Endothelial cell of umbilical vein (primary cell): ENCODE measurements around the gene SERPINB2. TPM values are rescaled to one million over a fixed set of nuclear protein-coding genes. Genes with fewer than 3 reads are reported as not detected.

Source experiments
- BruUV-seq: library from RNA; stranded (reverse); fragments of 400-500 nt; replicated peaks from 2 replicates; lab custom pipeline; 2021; lab: Mats Ljungman, UMichigan
- CTCF ChIA-PET: fragments of 300-600, 350-600 bp; sonication (Branson Sonifier 250); formaldehyde crosslinking; loops from one replicate; lab custom pipeline; 2021; ENCODE audit warnings: antibody characterized with exemption, inconsistent platforms; lab: Charles Lee
- POLR2A ChIA-PET: fragments of 300-600, 350-600 bp; sonication (Branson Sonifier 250); formaldehyde crosslinking; loops from one replicate; lab custom pipeline; 2021; ENCODE audit warnings: antibody characterized with exemption, inconsistent platforms; lab: Charles Lee
- DNase-seq: peaks from one replicate; pipeline ENCODE4 v3.0.0-alpha.2; 2011; ENCODE audit warnings: low read depth, low spot score
- FAIRE-seq: peaks from 2 replicates; lab custom pipeline; 2011; peaks lifted over from hg19 to GRCh38; lab: Jason Lieb, UNC
- H2AFZ ChIP-seq: 2 replicates; pipeline ENCODE4 v1.6.0; 2012; ENCODE audit warnings: low read depth, low read length, control low read depth, inconsistent platforms
- H3K27ac ChIP-seq: 2 replicates; pipeline ENCODE4 v1.5.1; 2011; ENCODE audit warnings: low read depth, mild to moderate bottlenecking, control low read depth, low read length, moderate library complexity; ENCODE audit not compliant: insufficient read depth
- H3K27me3 ChIP-seq, 2 experiments: 2 replicates each; pipeline versions ENCODE4 v1.6.0 to v1.6.1; 2011; ENCODE audit warnings: low read length in 2 of 2, mixed read lengths in 1 of 2; ENCODE audit not compliant: control insufficient read depth in 2 of 2, insufficient read depth in 2 of 2
- H3K36me3 ChIP-seq, 2 experiments: 2 replicates in 1 of 2; 3 replicates in 1 of 2; pipeline ENCODE4 v1.5.1; 2011; ENCODE audit warnings: low read length in 2 of 2, mild to moderate bottlenecking in 1 of 2, moderate library complexity in 1 of 2; ENCODE audit not compliant: control insufficient read depth in 2 of 2, insufficient read depth in 2 of 2; ENCODE audit errors: extremely low read depth in 1 of 2
- H3K4me1 ChIP-seq: 3 replicates; pipeline ENCODE4 v1.5.1; 2011; ENCODE audit warnings: mild to moderate bottlenecking, low read length; ENCODE audit not compliant: control insufficient read depth, insufficient read depth; ENCODE audit errors: extremely low read depth
- H3K4me2 ChIP-seq: 2 replicates; pipeline ENCODE4 v1.6.1; 2011; ENCODE audit warnings: low read length, control low read depth, mixed read lengths; ENCODE audit not compliant: insufficient read depth
- H3K4me3 ChIP-seq, 3 experiments: fragments of 200-600 bp in 1 of 3; sonication (generic), shearing (Covaris generic) in 1 of 3; replicated peaks in 1 of 3; 2 replicates each; pipeline ENCODE4 v1.5.1; 2011 to 2016; ENCODE audit warnings: control low read depth in 3 of 3, low read length in 3 of 3, mild to moderate bottlenecking in 2 of 3, inconsistent platforms in 1 of 3, low read depth in 1 of 3, moderate library complexity in 1 of 3; ENCODE audit not compliant: insufficient read depth in 1 of 3
- H3K79me2 ChIP-seq: 2 replicates; pipeline ENCODE4 v1.6.0; 2012; ENCODE audit warnings: low read length, inconsistent platforms; ENCODE audit not compliant: control insufficient read depth, insufficient read depth
- H3K9ac ChIP-seq: replicated peaks from 2 replicates; pipeline ENCODE3; 2011; ENCODE audit warnings: low read length, control low read depth; ENCODE audit not compliant: insufficient read depth; ENCODE audit errors: extremely low read depth
- H3K9me1 ChIP-seq: replicated peaks from 3 replicates; pipeline ENCODE4 v1.6.0; 2011; ENCODE audit warnings: mild to moderate bottlenecking, low read length; ENCODE audit not compliant: control insufficient read depth, insufficient read depth; ENCODE audit errors: extremely low read depth
- H3K9me3 ChIP-seq: replicated peaks from 2 replicates; pipeline ENCODE4 v1.5.1; 2012; ENCODE audit warnings: low read length, inconsistent platforms; ENCODE audit not compliant: control insufficient read depth, insufficient read depth
- H4K20me1 ChIP-seq: replicated peaks from 2 replicates; pipeline ENCODE3; 2011; ENCODE audit warnings: mild to moderate bottlenecking, low read length; ENCODE audit not compliant: control insufficient read depth, insufficient read depth; ENCODE audit errors: extremely low read depth
- CTCF ChIP-seq, 2 donors: IDR thresholded peaks; 1 replicate in 1 of 2; 2 replicates in 1 of 2; pipeline ENCODE4 v1.5.1; 2011; ENCODE audit warnings: low read length in 2 of 2, mild to moderate bottlenecking in 2 of 2, moderate library complexity in 2 of 2, control low read depth in 1 of 2, inconsistent platforms in 1 of 2, low read depth in 1 of 2; ENCODE audit not compliant: insufficient read depth in 1 of 2; ENCODE audit errors: extremely low read depth in 1 of 2
- EZH2 ChIP-seq: IDR thresholded peaks from 2 replicates; pipeline ENCODE4 v1.6.1; 2012; ENCODE audit warnings: borderline replicate concordance, low read depth, mild to moderate bottlenecking, moderate library complexity, low read length, inconsistent platforms; ENCODE audit not compliant: severe bottlenecking
- FOS ChIP-seq: IDR thresholded peaks from 2 replicates; pipeline ENCODE4 v1.6.1; 2011; ENCODE audit warnings: mild to moderate bottlenecking, low read length, moderate library complexity, borderline replicate concordance; ENCODE audit not compliant: insufficient read depth
- GATA2 ChIP-seq: IDR thresholded peaks from 2 replicates; pipeline ENCODE4 v1.7.0; 2011; ENCODE audit warnings: low read depth, mild to moderate bottlenecking, moderate library complexity, mixed read lengths, low read length; ENCODE audit not compliant: insufficient read length, insufficient read depth
- JUN ChIP-seq: IDR thresholded peaks from 2 replicates; pipeline ENCODE4 v1.6.1; 2011; ENCODE audit warnings: borderline replicate concordance, low read depth; ENCODE audit not compliant: insufficient read length, insufficient read depth
- MAX ChIP-seq: IDR thresholded peaks from 2 replicates; pipeline ENCODE4 v1.6.1; 2011; ENCODE audit not compliant: insufficient read depth, insufficient read length
- MYC ChIP-seq: IDR thresholded peaks from one replicate; pipeline ENCODE4 v1.6.1; 2011; ENCODE audit warnings: mild to moderate bottlenecking, low read depth, low read length
- POLR2A ChIP-seq: IDR thresholded peaks from 2 replicates; pipeline ENCODE4 v1.6.1; 2012; ENCODE audit warnings: low read depth, mild to moderate bottlenecking, control low read depth, low read length
- POLR2AphosphoS5 ChIP-seq: IDR thresholded peaks from 2 replicates; pipeline ENCODE4 v1.6.1; 2012; ENCODE audit warnings: low read depth, mild to moderate bottlenecking, control low read depth, low read length, moderate library complexity; ENCODE audit not compliant: insufficient read depth
- dilution Hi-C: fragments of 300-500 bp; cut with MboI; formaldehyde crosslinking; loops from one replicate; pipeline ENCODE4 v1.15.0; 2019; ENCODE audit warnings: low sequenced_read_pairs; ENCODE audit not compliant: extremely low pct_ligation_motif_present
- intact Hi-C: fragments of 100-400 bp; cut with micrococcal nuclease; formaldehyde crosslinking; loops from one replicate; pipeline ENCODE4 v1.10.0; 2022
- polyA plus RNA-seq, 4 experiments: library from polyadenylated mRNA; depleted of rRNA in 3 of 4; stranded (reverse) in 3 of 4; unstranded in 1 of 4; fragments of >200 nt; gene quantifications; 2 replicates each; pipeline versions ENCODE4 v1.2.1 to v1.2.3, GENCODE V29; 2011 to 2012; ENCODE audit warnings: missing spikeins in 1 of 4
- total RNA-seq: library from RNA; stranded (reverse); gene quantifications from 2 replicates; pipeline ENCODE4 v1.2.3, GENCODE V29; 2021

Gene SERPINB2
- total and polyA plus RNA-seq, 2 donors (not counting 3 experiments of a cell fraction or from before 2014, with no cell fraction given) = 0.24 to 2.5 TPM

GRCh38 chr18:63908858-63909257 lies 21.4 kb downstream of the SERPINB2 start:
- Histone ChIP-seq H3K36me3 (no peaks in the 10 kb centered on the region), H3K27me3 (peaks cover 0 to 8% of the 10 kb centered on the region in 2 experiments), H3K9ac (no peak overlapping the region), H3K4me1 (no peaks in the 10 kb centered on the region), H3K79me2 (no peaks in the 10 kb centered on the region), H3K9me1 (no peaks in the 10 kb centered on the region), H3K27ac (no peak overlapping the region), H3K4me2 (no peak overlapping the region), H2AFZ (no peak overlapping the region), H3K9me3 (no peaks in the 10 kb centered on the region), H3K4me3 (no peak overlapping the region), H4K20me1 (no peaks in the 10 kb centered on the region)
- FAIRE-seq (no peak), DNase-seq (no peak)
- intact Hi-C loops = no loop called here
- dilution Hi-C loops = no loop called here
- no peak for TF ChIP-seq FOS
- no peak for TF ChIP-seq MAX
- TF ChIP-seq CTCF (IDR thresholded peaks at IDR 0.05; ENCODE audit: extremely low read depth in 1 of 2, insufficient read depth in 1 of 2, low read depth in 1 of 2, low read length in 2 of 2) = no peak
- TF ChIP-seq EZH2 = no peak
- no peak for TF ChIP-seq POLR2AphosphoS5
- no peak for TF ChIP-seq JUN
- no peak for TF ChIP-seq MYC
- TF ChIP-seq POLR2A = no peak
- TF ChIP-seq GATA2 = no peak
- ChIA-PET CTCF (no interaction called here), POLR2A (no interaction called here)
- BruUV-seq = no TSS peak
